NCI-H146 (cell line): ENCODE measurements around the gene CYP11A1.
A peak's percentile ranks its signal among the peaks of the same experiment; 100 is the strongest.

Source experiments
- DNase-seq: peaks from one replicate; lab custom pipeline; 2025; lab: John Stamatoyannopoulos, UW

The CYP11A1 gene

GRCh38 chr15:74367296-74367854 lies at the start of gene CYP11A1:
Gene CYP11A1 (minus strand): TSS chr15:74367646. CDS start chr15:74367585, 61 bp downstream.
- DNase-seq, result no peak

- DNase-seq, result no peak
Observed at GRCh38 chr15:74417225-74417624, 49.8 kb upstream of the CYP11A1 start.

GRCh38 chr15:74415966-74416916 lies 48.8 kb upstream of the CYP11A1 start:
- no peak for DNase-seq

- DNase-seq, result no peak
Observed at GRCh38 chr15:74414603-74415338, 47.3 kb upstream of the CYP11A1 start.

- no peak for DNase-seq
Observed at GRCh38 chr15:74414081-74414580, 46.7 kb upstream of the CYP11A1 start.

GRCh38 chr15:74413350-74414080 lies 46.1 kb upstream of the CYP11A1 start:
- no peak for DNase-seq

GRCh38 chr15:74412159-74412558 lies 44.7 kb upstream of the CYP11A1 start:
- DNase-seq, result no peak

- no peak for DNase-seq
Observed at GRCh38 chr15:74411686-74412085, 44.2 kb upstream of the CYP11A1 start.

GRCh38 chr15:74410502-74410901 lies 43.1 kb upstream of the CYP11A1 start:
- DNase-seq, result no peak

- DNase-seq, result no peak
Observed at GRCh38 chr15:74409225-74409624, 41.8 kb upstream of the CYP11A1 start.

GRCh38 chr15:74408815-74409214 lies 41.4 kb upstream of the CYP11A1 start:
- no peak for DNase-seq

GRCh38 chr15:74408385-74408784 lies 40.9 kb upstream of the CYP11A1 start:
- DNase-seq, result no peak

GRCh38 chr15:74406992-74407705 lies 39.7 kb upstream of the CYP11A1 start:
- peak; percentile 17 for DNase-seq

- no peak for DNase-seq
Observed at GRCh38 chr15:74406517-74406916, 39.1 kb upstream of the CYP11A1 start.

GRCh38 chr15:74405823-74406222 lies 38.4 kb upstream of the CYP11A1 start:
- no peak for DNase-seq

GRCh38 chr15:74403991-74404563 lies 36.6 kb upstream of the CYP11A1 start:
- DNase-seq, result no peak

- no peak for DNase-seq
Observed at GRCh38 chr15:74403588-74403919, 36.1 kb upstream of the CYP11A1 start.

- DNase-seq, result no peak
Observed at GRCh38 chr15:74402873-74403587, 35.6 kb upstream of the CYP11A1 start.

- no peak for DNase-seq
Observed at GRCh38 chr15:74402337-74402841, 34.9 kb upstream of the CYP11A1 start.
